GM12878 (cell line): ENCODE measurements around the gene DELE1. TPM values are rescaled to one million over a fixed set of nuclear protein-coding genes. Genes with fewer than 3 reads are reported as not detected.
A peak's percentile ranks its signal among the peaks of the same experiment; 100 is the strongest.

ENCODE experiments used
- BHLHE40 ChIP-seq, 2 experiments: fragments of 450-650 bp in 1 of 2; IDR thresholded peaks; 2 replicates each; pipeline ENCODE4 v1.6.1; 2011 to 2017; ENCODE audit warnings: low read depth in 2 of 2, borderline replicate concordance in 1 of 2, improper control_type of control experiment in 1 of 2, low read length in 1 of 2, mild to moderate bottlenecking in 1 of 2
- CTCF ChIP-seq, 3 experiments: IDR thresholded peaks in 2 of 3; conservative IDR thresholded peaks in 1 of 3; 2 replicates each; pipeline ENCODE4 v1.5.1; 2011; ENCODE audit warnings: low read depth in 3 of 3, low read length in 3 of 3, mild to moderate bottlenecking in 3 of 3, control low read depth in 2 of 3, moderate library complexity in 2 of 3, inconsistent platforms in 1 of 3, mixed read lengths in 1 of 3; ENCODE audit not compliant: control insufficient read depth in 2 of 3, insufficient read depth in 1 of 3; ENCODE audit errors: extremely low read depth in 1 of 3
- EP300 ChIP-seq, 2 experiments: fragments of 150-350 bp in 1 of 2; IDR thresholded peaks; 2 replicates each; pipeline ENCODE4 v1.6.1; 2011 to 2012; ENCODE audit warnings: low read depth in 2 of 2, low read length in 2 of 2, borderline replicate concordance in 1 of 2, improper control_type of control experiment in 1 of 2, inconsistent platforms in 1 of 2; ENCODE audit not compliant: control insufficient read depth in 1 of 2
- FOXK2 ChIP-seq: fragments of 450-650 bp; IDR thresholded peaks from 2 replicates; pipeline ENCODE4 v1.6.1; 2017; ENCODE audit warnings: mild to moderate bottlenecking, moderate library complexity
- IKZF1 ChIP-seq: fragments of 450-650 bp; conservative IDR thresholded peaks from 2 replicates; pipeline ENCODE4 v1.6.1; 2017; ENCODE audit warnings: antibody characterized with exemption, mild to moderate bottlenecking
- LARP7 ChIP-seq: fragments of 450-650 bp; IDR thresholded peaks from 2 replicates; pipeline ENCODE4 v1.6.1; 2017; ENCODE audit warnings: mild to moderate bottlenecking
- MTA2 ChIP-seq: fragments of 450-650 bp; IDR thresholded peaks from 2 replicates; pipeline ENCODE4 v1.6.1; 2016; ENCODE audit warnings: low read depth, mild to moderate bottlenecking, moderate library complexity
- MXI1 ChIP-seq: fragments of 150-350 bp; IDR thresholded peaks from 2 replicates; pipeline ENCODE4 v1.6.1; 2011; ENCODE audit warnings: low read depth, mild to moderate bottlenecking, inconsistent platforms, low read length, improper control_type of control experiment
- NBN ChIP-seq: fragments of 450-650 bp; IDR thresholded peaks from 2 replicates; pipeline ENCODE4 v1.6.1; 2016
- RAD21 ChIP-seq: IDR thresholded peaks from 2 replicates; pipeline ENCODE4 v1.6.1; 2011; ENCODE audit warnings: mild to moderate bottlenecking, low read depth, low read length, moderate library complexity; ENCODE audit not compliant: insufficient read depth
- RELB ChIP-seq: fragments of 450-650 bp; IDR thresholded peaks from 2 replicates; pipeline ENCODE4 v1.6.1; 2017; ENCODE audit warnings: low read depth, mild to moderate bottlenecking, moderate library complexity
- USF2 ChIP-seq: IDR thresholded peaks from 2 replicates; pipeline ENCODE4 v1.6.1; 2011; ENCODE audit warnings: low read depth, low read length, improper control_type of control experiment, borderline replicate concordance
- YY1 ChIP-seq: IDR thresholded peaks from 2 replicates; pipeline ENCODE4 v1.6.1; 2011; ENCODE audit warnings: low read depth, mild to moderate bottlenecking, low read length
- polyA plus RNA-seq, 11 experiments: library from polyadenylated mRNA; depleted of rRNA in 4 of 11; unstranded in 6 of 11; stranded (reverse) in 5 of 11; fragments of >200 nt; fragmentation: Nextera tagmentation in 4 of 11; fragmentation: Illumina TruSeq in 1 of 11; extraction: Ambion mirVana in 4 of 11; extraction: Trizol in 1 of 11; gene quantifications; 1 replicate in 1 of 11; 2 replicates in 10 of 11; pipeline versions ENCODE4 v1.2.1 to v1.2.3, GENCODE V29; 2011 to 2016; ENCODE audit warnings: inconsistent platforms in 2 of 11, missing spikeins in 2 of 11, low read depth in 1 of 11
- total RNA-seq, 4 experiments: library from RNA; depleted of rRNA in 3 of 4; stranded (reverse); fragments of >200 nt in 3 of 4; fragmentation: Illumina TruSeq in 1 of 4; extraction: Trizol in 1 of 4; gene quantifications; 2 replicates each; pipeline versions ENCODE4 v1.2.1 to v1.2.3, GENCODE V29; 2013 to 2021
- TF ChIP-seq, protein P1 (sequence below): fragments of 450-650 bp; IDR thresholded peaks from 2 replicates; pipeline ENCODE4 v1.6.1; 2017; ENCODE audit warnings: mild to moderate bottlenecking, moderate library complexity
- TF ChIP-seq, protein P2 (sequence below): fragments of 450-650 bp; formaldehyde crosslinking; IDR thresholded peaks from 2 replicates; pipeline ENCODE4 v1.5.0; 2022; ENCODE audit warnings: mild to moderate bottlenecking, missing genetic modification characterization

The DELE1 gene
- total and polyA plus RNA-seq, 10 of the 15 experiments (the other 5 are each of a cell fraction or from before 2014, with no cell fraction given), result 18.9 to 71.4 (median 47.6) TPM

DNA sequence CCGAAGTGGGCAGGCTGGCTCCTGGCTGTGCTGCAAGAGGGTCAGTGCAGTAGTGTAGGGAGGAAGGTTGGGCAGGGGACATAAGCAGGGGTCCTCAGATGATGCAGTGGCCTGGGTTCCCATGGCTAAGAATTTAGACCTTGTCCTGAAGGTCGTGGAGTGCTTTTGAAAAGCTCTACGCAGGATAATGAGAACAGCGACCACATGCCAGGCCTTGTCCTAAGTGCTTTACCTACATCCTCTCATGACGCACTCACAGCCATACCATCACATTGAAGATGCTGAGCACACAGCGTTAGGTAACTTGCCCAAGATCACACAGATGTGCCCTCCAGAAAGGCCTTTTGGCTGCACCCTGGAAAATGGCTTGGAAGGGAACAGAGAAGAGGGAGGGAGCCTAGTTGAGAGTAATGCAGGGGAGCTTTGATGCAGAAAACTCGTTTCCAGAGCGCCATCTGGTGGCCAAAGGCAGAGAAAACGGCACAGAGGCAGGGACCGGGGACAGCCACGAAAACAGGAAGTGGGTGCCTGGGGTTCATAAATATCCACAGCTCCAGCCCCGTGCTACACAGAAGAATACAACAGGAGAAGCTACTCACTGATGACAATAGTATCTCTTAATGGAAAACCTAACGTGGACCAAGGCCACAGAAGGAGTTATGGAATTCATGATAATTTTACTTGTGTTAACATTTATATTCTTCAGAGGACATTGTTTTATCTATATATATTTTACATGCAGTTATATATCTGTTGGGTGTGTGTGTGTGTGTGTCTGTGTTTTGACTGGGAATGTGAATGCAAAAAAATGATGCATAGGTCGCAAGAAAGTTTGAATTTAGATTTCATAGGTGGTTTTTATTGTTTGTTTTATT is 37.0 kb downstream of the DELE1 start (continued):
- peak; percentile 78 to 96 (median 92) for TF ChIP-seq CTCF (IDR thresholded peaks at IDR 0.05 in 2 of 3, conservative IDR thresholded peaks at IDR 0.05 in 1 of 3; ENCODE audit: control insufficient read depth in 2 of 3, extremely low read depth in 1 of 3, insufficient read depth in 1 of 3, low read depth in 3 of 3, low read length in 3 of 3)
- TF ChIP-seq, protein P1, sequence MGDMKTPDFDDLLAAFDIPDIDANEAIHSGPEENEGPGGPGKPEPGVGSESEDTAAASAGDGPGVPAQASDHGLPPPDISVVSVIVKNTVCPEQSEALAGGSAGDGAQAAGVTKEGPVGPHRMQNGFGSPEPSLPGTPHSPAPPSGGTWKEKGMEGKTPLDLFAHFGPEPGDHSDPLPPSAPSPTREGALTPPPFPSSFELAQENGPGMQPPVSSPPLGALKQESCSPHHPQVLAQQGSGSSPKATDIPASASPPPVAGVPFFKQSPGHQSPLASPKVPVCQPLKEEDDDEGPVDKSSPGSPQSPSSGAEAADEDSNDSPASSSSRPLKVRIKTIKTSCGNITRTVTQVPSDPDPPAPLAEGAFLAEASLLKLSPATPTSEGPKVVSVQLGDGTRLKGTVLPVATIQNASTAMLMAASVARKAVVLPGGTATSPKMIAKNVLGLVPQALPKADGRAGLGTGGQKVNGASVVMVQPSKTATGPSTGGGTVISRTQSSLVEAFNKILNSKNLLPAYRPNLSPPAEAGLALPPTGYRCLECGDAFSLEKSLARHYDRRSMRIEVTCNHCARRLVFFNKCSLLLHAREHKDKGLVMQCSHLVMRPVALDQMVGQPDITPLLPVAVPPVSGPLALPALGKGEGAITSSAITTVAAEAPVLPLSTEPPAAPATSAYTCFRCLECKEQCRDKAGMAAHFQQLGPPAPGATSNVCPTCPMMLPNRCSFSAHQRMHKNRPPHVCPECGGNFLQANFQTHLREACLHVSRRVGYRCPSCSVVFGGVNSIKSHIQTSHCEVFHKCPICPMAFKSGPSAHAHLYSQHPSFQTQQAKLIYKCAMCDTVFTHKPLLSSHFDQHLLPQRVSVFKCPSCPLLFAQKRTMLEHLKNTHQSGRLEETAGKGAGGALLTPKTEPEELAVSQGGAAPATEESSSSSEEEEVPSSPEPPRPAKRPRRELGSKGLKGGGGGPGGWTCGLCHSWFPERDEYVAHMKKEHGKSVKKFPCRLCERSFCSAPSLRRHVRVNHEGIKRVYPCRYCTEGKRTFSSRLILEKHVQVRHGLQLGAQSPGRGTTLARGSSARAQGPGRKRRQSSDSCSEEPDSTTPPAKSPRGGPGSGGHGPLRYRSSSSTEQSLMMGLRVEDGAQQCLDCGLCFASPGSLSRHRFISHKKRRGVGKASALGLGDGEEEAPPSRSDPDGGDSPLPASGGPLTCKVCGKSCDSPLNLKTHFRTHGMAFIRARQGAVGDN, result no peak
- TF ChIP-seq NBN, result 0 out of 2 replicates have a peak, but pooled peaks have one; percentile 61
- TF ChIP-seq MTA2, result no peak
- peak; percentile 14 to 26; a peak in 2 of 4 replicates for TF ChIP-seq BHLHE40 (IDR thresholded peaks at IDR 0.05; ENCODE audit: borderline replicate concordance in 1 of 2, low read depth in 2 of 2, low read length in 1 of 2)
- peak; percentile 22; the same call in 1 of the 2 replicates for TF ChIP-seq IKZF1
- TF ChIP-seq FOXK2, result no peak
- no peak for TF ChIP-seq LARP7
- TF ChIP-seq EP300 (IDR thresholded peaks at IDR 0.05; ENCODE audit: borderline replicate concordance in 1 of 2, control insufficient read depth in 1 of 2, low read depth in 2 of 2, low read length in 2 of 2), result 0 out of 4 replicates have a peak, but pooled peaks of 1 of the 2 experiments have one; percentile 26
- TF ChIP-seq RAD21, result peak; percentile 71
- peak; percentile 74 for TF ChIP-seq YY1
- no peak for TF ChIP-seq USF2
- TF ChIP-seq RELB, result peak; percentile 35; the same call in 1 of the 2 replicates
- TF ChIP-seq, protein P2, sequence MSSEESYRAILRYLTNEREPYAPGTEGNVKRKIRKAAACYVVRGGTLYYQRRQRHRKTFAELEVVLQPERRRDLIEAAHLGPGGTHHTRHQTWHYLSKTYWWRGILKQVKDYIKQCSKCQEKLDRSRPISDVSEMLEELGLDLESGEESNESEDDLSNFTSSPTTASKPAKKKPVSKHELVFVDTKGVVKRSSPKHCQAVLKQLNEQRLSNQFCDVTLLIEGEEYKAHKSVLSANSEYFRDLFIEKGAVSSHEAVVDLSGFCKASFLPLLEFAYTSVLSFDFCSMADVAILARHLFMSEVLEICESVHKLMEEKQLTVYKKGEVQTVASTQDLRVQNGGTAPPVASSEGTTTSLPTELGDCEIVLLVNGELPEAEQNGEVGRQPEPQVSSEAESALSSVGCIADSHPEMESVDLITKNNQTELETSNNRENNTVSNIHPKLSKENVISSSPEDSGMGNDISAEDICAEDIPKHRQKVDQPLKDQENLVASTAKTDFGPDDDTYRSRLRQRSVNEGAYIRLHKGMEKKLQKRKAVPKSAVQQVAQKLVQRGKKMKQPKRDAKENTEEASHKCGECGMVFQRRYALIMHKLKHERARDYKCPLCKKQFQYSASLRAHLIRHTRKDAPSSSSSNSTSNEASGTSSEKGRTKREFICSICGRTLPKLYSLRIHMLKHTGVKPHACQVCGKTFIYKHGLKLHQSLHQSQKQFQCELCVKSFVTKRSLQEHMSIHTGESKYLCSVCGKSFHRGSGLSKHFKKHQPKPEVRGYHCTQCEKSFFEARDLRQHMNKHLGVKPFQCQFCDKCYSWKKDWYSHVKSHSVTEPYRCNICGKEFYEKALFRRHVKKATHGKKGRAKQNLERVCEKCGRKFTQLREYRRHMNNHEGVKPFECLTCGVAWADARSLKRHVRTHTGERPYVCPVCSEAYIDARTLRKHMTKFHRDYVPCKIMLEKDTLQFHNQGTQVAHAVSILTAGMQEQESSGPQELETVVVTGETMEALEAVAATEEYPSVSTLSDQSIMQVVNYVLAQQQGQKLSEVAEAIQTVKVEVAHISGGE, result no peak
- peak; percentile 47; the same call in 1 of the 2 replicates for TF ChIP-seq MXI1
